Prostate gland (tissue), 2 donors: ENCODE measurements around the gene CRIP2.

Source experiments
- POLR2AphosphoS5 ChIP-seq: sonication (generic); formaldehyde crosslinking; IDR thresholded peaks from one replicate; pipeline ENCODE4 v1.6.1; 2017; ENCODE audit warnings: antibody characterized with exemption
- TF ChIP-seq, protein P1 (sequence below), 4 experiments: fragments of 200-600 bp in 2 of 4; fragments of 450-650 bp in 2 of 4; sonication (generic) in 2 of 4; IDR thresholded peaks; 1 replicate in 3 of 4; 2 replicates in 1 of 4; pipeline ENCODE4 v1.5.1; 2016 to 2019; ENCODE audit warnings: antibody characterized with exemption in 4 of 4, mild to moderate bottlenecking in 2 of 4, moderate library complexity in 2 of 4

DNA sequence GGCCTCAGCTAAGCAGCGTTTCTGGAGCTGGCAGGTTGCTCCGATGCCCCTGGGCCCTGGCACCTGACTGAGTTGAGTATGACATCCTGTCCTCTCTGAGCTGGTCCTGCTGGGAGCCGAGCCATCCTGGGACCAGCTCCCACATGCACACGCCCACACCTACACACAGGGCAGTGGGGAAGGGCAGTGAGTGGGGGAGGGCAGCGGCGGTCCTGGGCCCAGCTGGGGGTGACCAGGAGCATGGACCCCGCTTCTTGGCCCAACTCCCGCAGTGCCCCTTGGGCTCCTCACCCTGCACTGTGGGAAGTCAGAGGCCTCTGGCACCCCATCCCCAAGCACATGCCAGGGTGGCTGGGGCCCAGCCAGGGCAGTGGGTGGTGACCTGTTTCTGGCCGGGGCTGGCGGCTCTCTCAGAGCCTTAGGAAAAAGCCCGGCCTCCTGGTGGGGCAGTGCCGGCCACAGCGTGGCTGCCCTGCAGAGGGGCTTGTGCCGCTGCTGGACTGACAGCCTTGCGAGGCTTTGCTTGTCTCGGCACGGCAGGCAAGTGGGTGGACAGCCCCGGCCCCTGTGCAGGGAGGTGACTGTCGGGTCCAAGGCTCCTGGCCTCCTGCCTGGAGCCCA, 5.9 kb upstream of the CRIP2 start:
- TF ChIP-seq POLR2AphosphoS5, result peak; percentile 13
- TF ChIP-seq, protein P1, sequence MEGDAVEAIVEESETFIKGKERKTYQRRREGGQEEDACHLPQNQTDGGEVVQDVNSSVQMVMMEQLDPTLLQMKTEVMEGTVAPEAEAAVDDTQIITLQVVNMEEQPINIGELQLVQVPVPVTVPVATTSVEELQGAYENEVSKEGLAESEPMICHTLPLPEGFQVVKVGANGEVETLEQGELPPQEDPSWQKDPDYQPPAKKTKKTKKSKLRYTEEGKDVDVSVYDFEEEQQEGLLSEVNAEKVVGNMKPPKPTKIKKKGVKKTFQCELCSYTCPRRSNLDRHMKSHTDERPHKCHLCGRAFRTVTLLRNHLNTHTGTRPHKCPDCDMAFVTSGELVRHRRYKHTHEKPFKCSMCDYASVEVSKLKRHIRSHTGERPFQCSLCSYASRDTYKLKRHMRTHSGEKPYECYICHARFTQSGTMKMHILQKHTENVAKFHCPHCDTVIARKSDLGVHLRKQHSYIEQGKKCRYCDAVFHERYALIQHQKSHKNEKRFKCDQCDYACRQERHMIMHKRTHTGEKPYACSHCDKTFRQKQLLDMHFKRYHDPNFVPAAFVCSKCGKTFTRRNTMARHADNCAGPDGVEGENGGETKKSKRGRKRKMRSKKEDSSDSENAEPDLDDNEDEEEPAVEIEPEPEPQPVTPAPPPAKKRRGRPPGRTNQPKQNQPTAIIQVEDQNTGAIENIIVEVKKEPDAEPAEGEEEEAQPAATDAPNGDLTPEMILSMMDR (IDR thresholded peaks at IDR 0.05), result no peak
